Adrenal gland (tissue), 5 donors: Measurements from ENCODE around the gene ASTN2.

ENCODE experiments used
- POLR2A ChIP-seq, 2 donors: fragments of 450-650 bp; IDR thresholded peaks; one replicate each; pipeline ENCODE4 v1.6.1; 2017; ENCODE audit warnings: antibody characterized with exemption in 2 of 2, mild to moderate bottlenecking in 2 of 2, moderate library complexity in 1 of 2
- TF ChIP-seq, protein P1 (sequence below), 6 experiments: fragments of 450-650 bp in 4 of 6; fragments of 200-600 bp in 2 of 6; sonication (generic) in 1 of 6; IDR thresholded peaks; 1 replicate in 5 of 6; 2 replicates in 1 of 6; pipeline versions ENCODE4 v1.5.1 to v1.8.0; 2016 to 2021; ENCODE audit warnings: antibody characterized with exemption in 6 of 6, mild to moderate bottlenecking in 2 of 6, moderate library complexity in 1 of 6
- donor health status: DM: no; HTN: no; CAD: no.

DNA sequence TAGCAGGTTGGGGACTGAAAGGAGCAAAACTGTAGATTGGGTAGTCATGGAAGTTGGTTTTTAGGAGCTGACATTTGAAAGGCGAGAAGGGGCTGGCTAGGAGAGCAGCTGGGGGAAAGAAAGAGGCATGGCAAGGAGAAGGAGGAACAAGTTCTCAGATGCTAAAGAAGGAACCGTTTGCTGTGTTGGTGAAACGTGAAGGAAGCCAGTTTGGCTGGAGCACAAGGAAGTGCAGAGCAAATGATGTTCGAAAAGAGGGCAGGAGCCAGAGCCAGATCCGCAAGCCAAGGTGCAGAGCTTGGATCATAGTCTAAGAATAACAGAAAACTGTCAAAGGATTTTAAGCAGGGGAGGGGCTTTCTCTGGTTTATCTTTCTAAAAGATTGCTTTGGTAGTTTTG is 276.6 kb downstream of the ASTN2 start:
- TF ChIP-seq, protein P1, sequence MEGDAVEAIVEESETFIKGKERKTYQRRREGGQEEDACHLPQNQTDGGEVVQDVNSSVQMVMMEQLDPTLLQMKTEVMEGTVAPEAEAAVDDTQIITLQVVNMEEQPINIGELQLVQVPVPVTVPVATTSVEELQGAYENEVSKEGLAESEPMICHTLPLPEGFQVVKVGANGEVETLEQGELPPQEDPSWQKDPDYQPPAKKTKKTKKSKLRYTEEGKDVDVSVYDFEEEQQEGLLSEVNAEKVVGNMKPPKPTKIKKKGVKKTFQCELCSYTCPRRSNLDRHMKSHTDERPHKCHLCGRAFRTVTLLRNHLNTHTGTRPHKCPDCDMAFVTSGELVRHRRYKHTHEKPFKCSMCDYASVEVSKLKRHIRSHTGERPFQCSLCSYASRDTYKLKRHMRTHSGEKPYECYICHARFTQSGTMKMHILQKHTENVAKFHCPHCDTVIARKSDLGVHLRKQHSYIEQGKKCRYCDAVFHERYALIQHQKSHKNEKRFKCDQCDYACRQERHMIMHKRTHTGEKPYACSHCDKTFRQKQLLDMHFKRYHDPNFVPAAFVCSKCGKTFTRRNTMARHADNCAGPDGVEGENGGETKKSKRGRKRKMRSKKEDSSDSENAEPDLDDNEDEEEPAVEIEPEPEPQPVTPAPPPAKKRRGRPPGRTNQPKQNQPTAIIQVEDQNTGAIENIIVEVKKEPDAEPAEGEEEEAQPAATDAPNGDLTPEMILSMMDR (IDR thresholded peaks at IDR 0.05) = no peak
- TF ChIP-seq POLR2A (IDR thresholded peaks at IDR 0.05) = no peak
